ENCODE results near the gene FOXP1.

The FOXP1 gene

DNA sequence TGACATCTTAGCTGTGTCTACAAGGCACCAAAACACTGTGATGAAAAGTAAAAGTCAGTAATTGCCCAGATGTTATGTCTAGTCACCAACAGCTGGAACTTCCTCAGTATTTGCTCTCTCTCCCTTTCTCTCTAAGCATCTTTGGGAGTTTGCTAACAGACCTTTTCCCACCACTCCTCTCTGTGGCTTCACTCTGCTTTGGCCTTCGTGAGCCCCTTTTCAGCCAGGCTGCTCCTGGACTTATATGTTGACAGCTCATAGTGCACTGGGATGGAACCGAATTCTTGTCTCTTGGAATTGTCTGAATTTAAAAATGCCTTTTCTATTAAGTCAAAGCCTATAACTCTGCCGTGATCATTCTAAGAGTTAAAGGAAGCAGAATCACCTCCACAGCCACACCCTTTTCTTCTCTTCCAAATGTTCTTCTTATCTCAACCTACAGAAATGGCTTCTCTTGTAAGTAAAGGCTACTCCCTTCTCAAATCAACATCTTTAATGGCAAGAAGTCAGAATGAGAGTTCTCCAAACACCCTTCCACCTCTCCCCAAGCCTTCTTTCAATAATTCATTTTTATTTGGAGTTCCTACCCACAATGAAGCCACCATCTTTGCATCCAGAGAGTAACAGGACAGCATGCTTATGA lies 17.2 kb upstream of the FOXP1 start:
- peaks cover 6% of the 10 kb centered on the region for H3K36me3 Mint-ChIP-seq (ENCODE audit: low read depth)
- no peak overlapping the region for H3K27ac Mint-ChIP-seq
- no peaks in the 10 kb centered on the region for H3K4me1 Mint-ChIP-seq (ENCODE audit: low read depth)
- peaks cover 10% of the 10 kb centered on the region for H3K9me3 Mint-ChIP-seq
- H3K4me3 Mint-ChIP-seq = no peak overlapping the region
- H3K27me3 Mint-ChIP-seq (ENCODE audit: low read depth) = no peaks in the 10 kb centered on the region

GRCh38 chr3:71599416-71599815 lies 15.9 kb upstream of the FOXP1 start:
- peaks cover 6% of the 10 kb centered on the region for H3K36me3 Mint-ChIP-seq (ENCODE audit: low read depth)
- H3K4me1 Mint-ChIP-seq (ENCODE audit: low read depth) = no peaks in the 10 kb centered on the region
- no peak overlapping the region for H3K27ac Mint-ChIP-seq
- no peak overlapping the region for H3K4me3 Mint-ChIP-seq
- H3K27me3 Mint-ChIP-seq (ENCODE audit: low read depth) = no peaks in the 10 kb centered on the region
- peaks cover 15% of the 10 kb centered on the region for H3K9me3 Mint-ChIP-seq

GRCh38 chr3:71598292-71598691 lies 14.8 kb upstream of the FOXP1 start:
- Mint-ChIP-seq H3K4me1 (ENCODE audit: low read depth) (no peaks in the 10 kb centered on the region), H3K9me3 (peaks cover 19% of the 10 kb centered on the region), H3K4me3 (no peak overlapping the region), H3K27me3 (ENCODE audit: low read depth) (no peaks in the 10 kb centered on the region), H3K36me3 (ENCODE audit: low read depth) (peaks cover 6% of the 10 kb centered on the region), H3K27ac (no peak overlapping the region)

DNA sequence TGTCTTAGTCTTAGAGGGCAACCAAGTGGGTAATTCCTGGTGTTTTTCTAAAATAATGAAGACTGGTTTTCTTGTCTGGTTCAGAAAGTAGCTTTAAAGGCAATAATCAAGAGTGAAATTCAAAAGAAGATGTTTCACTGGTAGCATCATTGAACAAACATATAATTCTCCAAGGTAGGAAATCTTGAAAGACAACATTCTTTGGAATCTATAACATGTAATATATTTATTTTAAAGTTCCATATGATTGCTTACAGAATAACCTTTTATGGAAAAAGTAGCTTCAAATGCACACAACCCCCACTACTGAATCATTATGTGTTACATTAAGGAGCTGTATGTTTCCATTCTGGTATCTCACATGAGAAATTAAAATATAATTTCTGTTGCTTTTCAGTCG lies 13.8 kb upstream of the FOXP1 start:
- Mint-ChIP-seq H3K9me3 (peaks cover 19% of the 10 kb centered on the region), H3K27ac (no peak overlapping the region), H3K4me3 (no peak overlapping the region), H3K36me3 (ENCODE audit: low read depth) (peaks cover 6% of the 10 kb centered on the region), H3K4me1 (ENCODE audit: low read depth) (no peaks in the 10 kb centered on the region), H3K27me3 (ENCODE audit: low read depth) (no peaks in the 10 kb centered on the region)

- Mint-ChIP-seq H3K27ac (no peak overlapping the region), H3K9me3 (peaks cover 14% of the 10 kb centered on the region), H3K4me3 (no peak overlapping the region)
Observed at GRCh38 chr3:71593106-71593505, 9.6 kb upstream of the FOXP1 start.

DNA sequence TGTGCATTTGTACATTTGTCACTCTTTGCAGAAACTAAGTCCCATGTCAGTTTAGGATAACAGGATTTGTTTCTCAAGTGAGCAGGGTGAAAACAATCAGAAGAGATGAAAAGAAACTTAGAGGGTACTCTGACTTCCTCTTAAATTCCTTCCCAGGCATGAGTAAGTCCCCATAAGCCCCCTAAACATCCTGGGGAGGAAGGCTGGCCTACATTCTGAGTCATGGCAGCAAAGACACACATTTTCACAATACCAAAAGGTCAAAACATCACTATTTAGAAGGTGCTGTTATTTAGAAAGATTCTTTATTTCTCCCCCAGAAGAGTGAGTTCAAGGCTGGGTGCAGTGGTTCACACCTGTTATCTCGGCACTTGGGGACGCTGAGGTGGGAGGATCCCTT lies 7.6 kb upstream of the FOXP1 start:
- Mint-ChIP-seq H3K36me3 (ENCODE audit: low read depth) (peaks cover 3% of the 10 kb centered on the region), H3K4me1 (ENCODE audit: low read depth) (no peaks in the 10 kb centered on the region), H3K27ac (no peak overlapping the region), H3K9me3 (peaks cover 12% of the 10 kb centered on the region), H3K27me3 (ENCODE audit: low read depth) (no peaks in the 10 kb centered on the region), H3K4me3 (no peak overlapping the region)

More at GRCh38 chr3:71593106-71593505, 9.6 kb upstream of the FOXP1 start:
- H3K4me1 Mint-ChIP-seq (ENCODE audit: low read depth) = no peaks in the 10 kb centered on the region
- H3K27me3 Mint-ChIP-seq (ENCODE audit: low read depth) = no peaks in the 10 kb centered on the region
- peaks cover 6% of the 10 kb centered on the region for H3K36me3 Mint-ChIP-seq (ENCODE audit: low read depth)

DNA sequence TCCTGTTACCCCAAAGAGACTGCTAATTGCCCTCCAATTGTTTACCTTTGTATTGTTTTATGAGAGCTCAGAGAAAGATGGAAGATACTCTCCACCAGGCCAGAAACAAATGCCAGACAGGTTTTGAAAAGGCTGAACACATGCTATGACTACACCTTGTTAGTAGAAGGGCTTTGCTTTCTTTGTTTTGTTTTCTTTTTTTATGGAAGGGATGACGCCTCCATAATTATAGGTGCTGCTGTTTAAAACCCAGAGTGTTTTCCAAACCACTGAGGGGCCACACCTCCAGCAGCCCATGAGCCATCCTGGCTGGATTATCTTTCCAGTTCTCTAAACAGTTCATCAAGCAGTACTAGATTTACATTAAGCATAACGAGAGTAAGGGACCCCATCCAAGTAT lies 5.6 kb upstream of the FOXP1 start:
- H3K27ac Mint-ChIP-seq = no peak overlapping the region
- H3K36me3 Mint-ChIP-seq (ENCODE audit: low read depth) = no peaks in the 10 kb centered on the region
- no peak overlapping the region for H3K4me3 Mint-ChIP-seq

DNA sequence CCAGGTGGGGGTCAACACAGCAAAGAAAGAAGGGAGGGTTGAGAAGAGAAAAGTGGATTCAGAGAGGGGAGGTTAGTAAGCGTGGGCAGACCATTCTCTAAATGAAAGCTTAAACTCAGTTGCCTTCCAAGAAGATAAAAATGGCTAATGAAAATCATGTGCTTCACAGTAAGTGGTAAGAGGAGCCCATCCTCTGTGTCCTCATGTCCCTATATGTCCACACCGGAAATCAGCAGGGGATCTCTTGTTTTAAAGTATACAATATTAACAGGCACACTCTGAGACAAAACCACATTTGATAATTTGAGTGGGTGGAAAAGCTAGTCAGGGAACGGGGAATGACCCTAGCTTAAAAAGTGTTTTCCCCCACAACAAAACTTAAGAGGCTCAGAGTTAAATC lies 4.4 kb upstream of the FOXP1 start:
- H3K9me3 Mint-ChIP-seq = no peaks in the 10 kb centered on the region
- H3K4me1 Mint-ChIP-seq (ENCODE audit: low read depth) = peaks cover 11% of the 10 kb centered on the region
- no peak overlapping the region for H3K27ac Mint-ChIP-seq
- peaks cover 11% of the 10 kb centered on the region for H3K27me3 Mint-ChIP-seq (ENCODE audit: low read depth)
- H3K36me3 Mint-ChIP-seq (ENCODE audit: low read depth) = no peaks in the 10 kb centered on the region
- no peak overlapping the region for H3K4me3 Mint-ChIP-seq

More for the DNA sequence above, 5.6 kb upstream of the FOXP1 start:
- peaks cover under 1% of the 10 kb centered on the region for H3K9me3 Mint-ChIP-seq
- peaks cover 10% of the 10 kb centered on the region for H3K27me3 Mint-ChIP-seq (ENCODE audit: low read depth)
- H3K4me1 Mint-ChIP-seq (ENCODE audit: low read depth) = peaks cover 11% of the 10 kb centered on the region

GRCh38 chr3:71586810-71587242 lies 3.3 kb upstream of the FOXP1 start:
- Mint-ChIP-seq H3K4me3 (no peak overlapping the region), H3K27me3 (ENCODE audit: low read depth) (peaks cover 15% of the 10 kb centered on the region), H3K9me3 (no peaks in the 10 kb centered on the region), H3K36me3 (ENCODE audit: low read depth) (no peaks in the 10 kb centered on the region), H3K4me1 (ENCODE audit: low read depth) (peaks cover 13% of the 10 kb centered on the region), H3K27ac (no peak overlapping the region)

- peaks cover 14% of the 10 kb centered on the region for H3K4me1 Mint-ChIP-seq (ENCODE audit: low read depth)
- H3K27ac Mint-ChIP-seq = no peak overlapping the region
- H3K4me3 Mint-ChIP-seq = no peak overlapping the region
- H3K27me3 Mint-ChIP-seq (ENCODE audit: low read depth) = peaks cover 21% of the 10 kb centered on the region
- H3K36me3 Mint-ChIP-seq (ENCODE audit: low read depth) = no peaks in the 10 kb centered on the region
- no peaks in the 10 kb centered on the region for H3K9me3 Mint-ChIP-seq
Observed at GRCh38 chr3:71585887-71586809, 2.6 kb upstream of the FOXP1 start.

- Mint-ChIP-seq H3K36me3 (ENCODE audit: low read depth) (no peaks in the 10 kb centered on the region), H3K4me3 (peak overlapping the region; percentile 90), H3K27me3 (ENCODE audit: low read depth) (peaks cover 31% of the 10 kb centered on the region), H3K4me1 (ENCODE audit: low read depth) (peaks cover 19% of the 10 kb centered on the region), H3K27ac (peak overlapping the region; percentile 82), H3K9me3 (no peaks in the 10 kb centered on the region)
Observed at GRCh38 chr3:71585131-71585530, 1.6 kb upstream of the FOXP1 start.

DNA sequence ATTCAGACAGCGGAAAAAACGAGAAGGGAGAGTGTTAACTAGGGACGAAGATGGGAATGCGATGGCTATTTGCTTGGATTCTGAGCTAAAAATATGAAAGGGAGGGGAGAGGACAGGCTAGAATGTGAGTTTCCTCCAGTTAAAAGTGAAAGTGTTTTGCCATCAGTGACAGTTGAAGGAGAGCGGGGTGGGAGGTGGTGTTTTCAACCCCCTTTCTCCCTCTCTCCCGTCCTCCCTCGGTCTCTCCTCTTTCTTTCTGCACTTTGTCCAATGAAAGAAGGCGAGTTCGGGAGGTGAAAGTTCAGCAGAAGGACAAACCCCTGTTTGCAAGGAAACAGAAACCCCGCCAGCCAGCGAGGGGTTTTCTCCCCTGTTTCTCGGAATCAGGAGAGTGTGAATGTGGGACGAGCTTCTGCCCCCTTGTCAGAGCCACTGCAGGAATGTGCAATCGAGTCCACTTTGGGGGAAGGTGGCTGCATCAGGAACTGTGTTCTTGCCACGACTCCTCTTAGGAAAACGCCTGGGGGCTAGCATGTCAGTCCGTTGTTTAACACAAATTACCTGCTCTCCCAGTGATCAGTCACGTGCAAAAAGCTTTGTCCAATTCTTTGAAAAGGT lies 975 bp upstream of the FOXP1 start:
- H3K27me3 Mint-ChIP-seq (ENCODE audit: low read depth) = peaks cover 37% of the 10 kb centered on the region
- peaks cover 19% of the 10 kb centered on the region for H3K4me1 Mint-ChIP-seq (ENCODE audit: low read depth)
- H3K36me3 Mint-ChIP-seq (ENCODE audit: low read depth) = no peaks in the 10 kb centered on the region
- peak overlapping the region; percentile 90 for H3K4me3 Mint-ChIP-seq
- peak overlapping the region; percentile 82 for H3K27ac Mint-ChIP-seq
- H3K9me3 Mint-ChIP-seq = no peaks in the 10 kb centered on the region

- Mint-ChIP-seq H3K4me1 (ENCODE audit: low read depth) (peaks cover 19% of the 10 kb centered on the region), H3K36me3 (ENCODE audit: low read depth) (no peaks in the 10 kb centered on the region), H3K27me3 (ENCODE audit: low read depth) (peaks cover 49% of the 10 kb centered on the region), H3K27ac (peak overlapping the region; percentile 63), H3K9me3 (no peaks in the 10 kb centered on the region), H3K4me3 (peak overlapping the region; percentile 90)
Observed at GRCh38 chr3:71582612-71583565, 639 bp downstream of the FOXP1 start.
